Fibroblast of mammary gland (primary cell): Measurements from ENCODE around the gene EDN1.
A peak's percentile ranks its signal among the peaks of the same experiment; 100 is the strongest.

Experiments used
- DNase-seq: peaks from one replicate; pipeline ENCODE4 v3.0.0-alpha.2; 2010; ENCODE audit warnings: low read depth
- H3K4me3 ChIP-seq: 2 replicates; pipeline ENCODE4 v1.5.1; 2011; ENCODE audit warnings: low read depth, mild to moderate bottlenecking, low read length, moderate library complexity; ENCODE audit not compliant: control insufficient read depth
- TF ChIP-seq, protein P1 (sequence below): conservative IDR thresholded peaks from 2 replicates; pipeline ENCODE4 v1.5.1; 2011; ENCODE audit warnings: low read depth, low read length, inconsistent platforms; ENCODE audit not compliant: control insufficient read depth, insufficient read depth

The EDN1 gene

DNA sequence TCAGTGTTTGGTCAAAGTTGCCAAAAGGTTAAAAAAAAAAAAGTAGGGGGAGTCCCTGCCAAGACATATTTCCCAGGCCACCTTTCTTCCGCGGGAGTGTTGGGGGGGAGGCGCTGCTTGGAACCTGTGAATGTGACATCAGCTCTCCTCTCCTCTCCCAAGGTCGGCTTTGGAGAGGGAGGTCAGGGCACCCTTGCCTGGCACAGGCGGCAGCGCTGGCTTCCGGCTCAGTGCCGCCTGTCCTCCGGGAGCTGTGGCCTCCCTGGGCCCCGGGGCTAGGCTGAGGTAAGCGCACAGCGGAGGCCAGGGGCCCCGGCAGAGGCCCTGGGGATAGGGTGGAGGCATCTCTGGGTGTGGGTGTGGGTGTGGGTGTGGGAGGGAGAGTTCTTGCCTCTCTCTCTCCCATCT lies 1.9 kb upstream of the EDN1 start:
- H3K4me3 ChIP-seq: no peak overlapping the region
- no peak for DNase-seq
- TF ChIP-seq, protein P1, sequence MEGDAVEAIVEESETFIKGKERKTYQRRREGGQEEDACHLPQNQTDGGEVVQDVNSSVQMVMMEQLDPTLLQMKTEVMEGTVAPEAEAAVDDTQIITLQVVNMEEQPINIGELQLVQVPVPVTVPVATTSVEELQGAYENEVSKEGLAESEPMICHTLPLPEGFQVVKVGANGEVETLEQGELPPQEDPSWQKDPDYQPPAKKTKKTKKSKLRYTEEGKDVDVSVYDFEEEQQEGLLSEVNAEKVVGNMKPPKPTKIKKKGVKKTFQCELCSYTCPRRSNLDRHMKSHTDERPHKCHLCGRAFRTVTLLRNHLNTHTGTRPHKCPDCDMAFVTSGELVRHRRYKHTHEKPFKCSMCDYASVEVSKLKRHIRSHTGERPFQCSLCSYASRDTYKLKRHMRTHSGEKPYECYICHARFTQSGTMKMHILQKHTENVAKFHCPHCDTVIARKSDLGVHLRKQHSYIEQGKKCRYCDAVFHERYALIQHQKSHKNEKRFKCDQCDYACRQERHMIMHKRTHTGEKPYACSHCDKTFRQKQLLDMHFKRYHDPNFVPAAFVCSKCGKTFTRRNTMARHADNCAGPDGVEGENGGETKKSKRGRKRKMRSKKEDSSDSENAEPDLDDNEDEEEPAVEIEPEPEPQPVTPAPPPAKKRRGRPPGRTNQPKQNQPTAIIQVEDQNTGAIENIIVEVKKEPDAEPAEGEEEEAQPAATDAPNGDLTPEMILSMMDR: no peak

DNA sequence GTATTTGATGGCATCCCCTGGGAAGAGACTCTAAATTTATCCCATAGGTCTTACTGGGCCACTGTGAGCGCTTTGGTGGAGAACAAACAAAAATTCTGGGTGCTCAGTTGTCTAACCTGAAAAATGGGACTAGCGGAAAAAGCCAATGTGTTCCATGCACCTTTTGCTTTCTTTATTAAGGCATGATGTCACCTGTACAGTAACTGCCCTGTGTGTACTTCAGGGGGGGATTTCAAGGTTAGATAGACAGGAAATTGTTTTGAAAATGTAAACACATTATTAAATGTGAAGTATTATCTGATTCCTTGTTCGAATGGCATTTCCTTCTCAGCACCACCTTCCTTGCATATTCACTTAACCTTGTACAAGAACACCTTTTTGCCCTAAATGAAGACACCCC lies 1.2 kb upstream of the EDN1 start:
- no peak for DNase-seq
- TF ChIP-seq, protein P1: no peak
- no peak overlapping the region for H3K4me3 ChIP-seq

DNA sequence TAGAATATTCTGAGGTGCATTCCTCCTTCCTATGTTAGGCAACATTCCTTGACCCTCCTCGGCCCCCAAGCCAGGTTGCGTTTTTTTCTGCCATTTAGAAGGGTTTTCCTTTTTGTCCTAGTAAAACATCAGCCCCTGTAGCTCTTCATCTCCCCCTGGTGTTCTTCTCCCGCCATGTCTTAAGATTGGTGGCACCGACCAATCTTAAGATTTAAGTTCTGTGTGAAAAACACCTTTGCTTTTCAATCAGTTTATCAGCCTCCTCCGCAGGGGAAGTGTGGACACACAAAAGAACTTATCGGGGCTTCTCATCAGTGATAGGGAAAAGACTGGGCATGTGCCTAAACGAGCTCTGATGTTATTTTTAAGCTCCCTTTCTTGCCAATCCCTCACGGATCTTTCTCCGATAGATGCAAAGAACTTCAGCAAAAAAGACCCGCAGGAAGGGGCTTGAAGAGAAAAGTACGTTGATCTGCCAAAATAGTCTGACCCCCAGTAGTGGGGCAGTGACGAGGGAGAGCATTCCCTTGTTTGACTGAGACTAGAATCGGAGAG lies 719 bp upstream of the EDN1 start:
- H3K4me3 ChIP-seq: peak overlapping the region; percentile 66
- TF ChIP-seq, protein P1: peak; percentile 93
- peak; percentile 63 for DNase-seq

DNA sequence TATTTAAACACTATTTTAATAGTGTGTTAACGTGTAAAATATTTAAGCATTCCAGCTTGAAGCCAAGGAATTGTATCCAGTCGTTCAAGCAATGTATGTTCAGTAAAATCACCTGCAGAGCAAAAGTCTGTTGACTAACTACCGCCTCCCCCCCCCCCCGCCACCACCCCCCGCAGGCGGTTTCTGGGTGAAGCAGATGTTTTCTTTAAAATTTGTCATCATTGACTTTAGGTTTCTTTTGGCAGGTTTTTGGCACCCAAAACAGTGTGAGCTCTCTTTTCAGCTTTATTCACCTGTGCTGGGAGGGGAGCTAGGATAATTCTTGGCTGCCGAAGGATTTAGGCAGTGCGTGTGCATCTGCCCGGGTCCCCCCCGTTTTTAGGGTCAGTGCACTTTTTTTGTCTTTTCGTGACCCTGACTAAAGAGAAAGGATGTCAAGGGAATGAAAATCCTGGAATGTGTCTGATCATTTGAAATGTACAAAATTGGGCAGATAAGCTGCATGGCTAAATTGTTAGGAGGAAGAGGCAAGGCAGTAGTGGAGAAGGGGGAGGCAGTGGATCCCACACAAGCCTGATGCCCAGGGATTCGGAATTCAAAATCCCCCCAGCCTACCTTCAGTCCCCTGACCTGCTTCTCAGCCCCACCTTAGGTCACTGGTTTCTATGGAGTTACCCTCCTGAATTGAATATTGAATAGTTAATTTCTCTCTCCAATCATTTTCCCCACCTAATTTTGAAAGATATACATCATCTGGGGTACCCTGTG lies 1.1 kb downstream of the EDN1 start:
- no peak overlapping the region for H3K4me3 ChIP-seq
- DNase-seq: no peak
- TF ChIP-seq, protein P1: no peak

DNA sequence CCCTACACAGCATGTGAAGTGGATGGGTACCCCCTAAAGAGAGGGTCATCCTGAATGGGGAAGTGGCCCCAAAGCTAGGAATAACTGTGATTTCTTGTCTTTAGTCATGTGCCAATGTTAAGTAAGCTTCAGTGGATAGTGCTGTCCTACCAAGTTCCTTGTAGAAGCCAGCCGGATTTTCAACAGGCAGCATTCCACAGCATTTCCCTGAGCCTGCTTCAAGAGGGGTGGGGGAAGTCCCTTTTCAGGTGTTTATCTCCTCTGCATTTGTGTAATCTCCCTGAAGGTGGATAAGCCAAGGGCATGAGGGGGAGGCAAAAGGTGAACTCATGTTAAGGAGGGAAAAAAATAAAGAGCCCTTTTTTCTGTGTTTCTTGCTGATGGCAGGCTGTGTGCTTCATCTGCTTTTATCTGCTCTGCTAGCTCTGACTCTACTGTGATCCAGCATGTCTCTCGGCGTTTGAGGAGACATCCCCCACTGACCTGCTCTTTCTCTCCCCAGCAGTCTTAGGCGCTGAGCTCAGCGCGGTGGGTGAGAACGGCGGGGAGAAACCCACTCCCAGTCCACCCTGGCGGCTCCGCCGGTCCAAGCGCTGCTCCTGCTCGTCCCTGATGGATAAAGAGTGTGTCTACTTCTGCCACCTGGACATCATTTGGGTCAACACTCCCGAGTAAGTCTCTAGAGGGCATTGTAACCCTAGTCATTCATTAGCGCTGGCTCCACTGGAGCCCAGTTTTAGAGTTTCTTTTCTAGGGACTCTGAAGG lies 1.9 kb downstream of the EDN1 start:
- no peak for DNase-seq
- TF ChIP-seq, protein P1: no peak
- H3K4me3 ChIP-seq: no peak overlapping the region

DNA sequence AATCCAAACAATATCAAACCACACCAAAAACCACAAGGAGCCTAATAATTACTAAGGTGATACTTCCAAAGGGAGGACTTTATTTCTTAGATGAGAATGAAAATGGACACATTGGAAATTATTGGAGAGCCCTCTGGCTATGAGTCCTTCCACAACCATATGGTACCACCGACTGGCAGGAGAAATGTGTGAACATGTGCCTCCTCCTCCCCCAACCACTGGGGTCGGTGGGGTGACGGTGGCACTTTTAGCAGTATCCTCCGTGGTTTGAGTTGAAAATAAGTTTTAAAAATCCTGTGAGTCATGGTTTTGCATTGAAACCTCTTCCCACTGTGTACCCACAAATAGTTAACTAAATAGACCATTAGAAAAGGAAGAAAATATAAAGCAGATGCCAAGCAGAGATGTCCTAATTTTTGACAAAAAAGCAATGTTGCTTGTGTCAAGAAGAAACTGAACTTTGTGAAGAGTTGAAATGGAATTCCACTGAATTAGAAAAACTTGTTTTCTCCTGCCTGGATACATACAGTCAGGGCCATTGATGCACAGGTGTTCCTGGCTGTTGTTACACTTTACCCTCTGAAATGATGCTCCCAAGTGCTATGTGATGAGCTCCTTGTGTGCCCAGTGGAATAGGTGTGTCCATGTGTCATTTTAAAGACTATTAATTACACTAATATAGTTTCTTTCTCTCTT lies 3.2 kb downstream of the EDN1 start:
- TF ChIP-seq, protein P1: no peak
- DNase-seq: no peak
- H3K4me3 ChIP-seq: no peak overlapping the region
